ENCODE results near the gene SLC5A2.

Gene SLC5A2

GRCh38 chr16:31453255-31454204 lies 29.4 kb upstream of the SLC5A2 start:
- Histone ChIP-seq H3K9ac (ENCODE audit: low read depth, low read length, poor library complexity) (no peak overlapping the region), H3K9me3 (replicated peaks in 1 of 2; ENCODE audit: control insufficient read depth in 2 of 2, insufficient read depth in 1 of 2, low read depth in 1 of 2, low read length in 2 of 2) (no peaks in the 10 kb centered on the region), H3K27me3 (ENCODE audit: control insufficient read depth in 3 of 3, insufficient read depth in 3 of 3, low read depth in 1 of 3, low read length in 3 of 3) (no peaks in the 10 kb centered on the region), H2BK120ac (ENCODE audit: low read depth, low read length) (no peak overlapping the region), H3K18ac (ENCODE audit: low read length) (peak overlapping the region; percentile 9), H3K4me3 (ENCODE audit: low read length in 2 of 2) (no peak overlapping the region), H3K36me3 (replicated peaks in 1 of 2; ENCODE audit: control insufficient read depth in 2 of 2, insufficient read depth in 2 of 2, low read length in 2 of 2) (peaks cover 6 to 28% of the 10 kb centered on the region in 2 donors), H3K27ac (replicated peaks; ENCODE audit: low read length) (peak overlapping the region; percentile 63), H2AK5ac (ENCODE audit: low read depth, low read length) (no peak overlapping the region), H3K14ac (ENCODE audit: low read length) (no peak overlapping the region), H3K4ac (ENCODE audit: low read length) (no peak overlapping the region), H2AFZ (ENCODE audit: low read length) (no peak overlapping the region), H2BK12ac (ENCODE audit: low read length) (no peak overlapping the region), H2BK5ac (ENCODE audit: low read length) (no peak overlapping the region), H3K23ac (ENCODE audit: low read depth, low read length, poor library complexity) (no peak overlapping the region), H3K79me1 (ENCODE audit: low read depth, low read length) (peaks cover 11% of the 10 kb centered on the region), H3K4me2 (ENCODE audit: insufficient read depth, low read length, poor library complexity, severe bottlenecking) (no peak overlapping the region), H2BK15ac (ENCODE audit: low read length) (no peak overlapping the region), H4K8ac (ENCODE audit: low read depth, low read length) (no peak overlapping the region), H4K91ac (ENCODE audit: low read depth, low read length, poor library complexity) (no peak overlapping the region), H3K4me1 (ENCODE audit: control insufficient read depth in 2 of 2, insufficient read depth in 1 of 2, low read depth in 1 of 2, low read length in 2 of 2) (peaks cover 16 to 27% of the 10 kb centered on the region in 2 donors)
- no peak for DNase-seq (ENCODE audit: low spot score)
- WGBS, 2 donors (ENCODE audit: extremely low coverage in 2 of 2, insufficient read length in 2 of 2, insufficient replicate concordance in 1 of 2) = no CpG with 5 or more reads among the region's 20 CpGs

GRCh38 chr16:31455601-31456314 lies 27.2 kb upstream of the SLC5A2 start:
- H4K91ac ChIP-seq (ENCODE audit: low read depth, low read length, poor library complexity) = no peak overlapping the region
- H2BK5ac ChIP-seq (ENCODE audit: low read length) = no peak overlapping the region
- H2AFZ ChIP-seq (ENCODE audit: low read length) = no peak overlapping the region
- no peak overlapping the region for H3K4me3 ChIP-seq (ENCODE audit: low read length in 2 of 2)
- H3K27me3 ChIP-seq (ENCODE audit: control insufficient read depth in 3 of 3, insufficient read depth in 3 of 3, low read depth in 1 of 3, low read length in 3 of 3) = no peaks in the 10 kb centered on the region
- no peak overlapping the region for H2BK120ac ChIP-seq (ENCODE audit: low read depth, low read length)
- no peak overlapping the region for H3K4me2 ChIP-seq (ENCODE audit: insufficient read depth, low read length, poor library complexity, severe bottlenecking)
- H2BK12ac ChIP-seq (ENCODE audit: low read length) = no peak overlapping the region
- H3K9me3 ChIP-seq (replicated peaks in 1 of 2; ENCODE audit: control insufficient read depth in 2 of 2, insufficient read depth in 1 of 2, low read depth in 1 of 2, low read length in 2 of 2) = no peaks in the 10 kb centered on the region
- peaks cover 6 to 28% of the 10 kb centered on the region in 2 donors for H3K36me3 ChIP-seq (replicated peaks in 1 of 2; ENCODE audit: control insufficient read depth in 2 of 2, insufficient read depth in 2 of 2, low read length in 2 of 2)
- peaks cover 12% of the 10 kb centered on the region for H3K79me1 ChIP-seq (ENCODE audit: low read depth, low read length)
- H3K4me1 ChIP-seq (ENCODE audit: control insufficient read depth in 2 of 2, insufficient read depth in 1 of 2, low read depth in 1 of 2, low read length in 2 of 2) = peaks cover 19 to 26% of the 10 kb centered on the region in 2 donors
- H3K4ac ChIP-seq (ENCODE audit: low read length) = no peak overlapping the region
- no peak overlapping the region for H3K18ac ChIP-seq (ENCODE audit: low read length)
- H3K14ac ChIP-seq (ENCODE audit: low read length) = no peak overlapping the region
- H2AK5ac ChIP-seq (ENCODE audit: low read depth, low read length) = peak overlapping the region; percentile 57
- DNase-seq (ENCODE audit: low spot score) = no peak
- H3K23ac ChIP-seq (ENCODE audit: low read depth, low read length, poor library complexity) = peak overlapping the region; percentile 19
- WGBS, 2 donors (ENCODE audit: extremely low coverage in 2 of 2, insufficient read length in 2 of 2, insufficient replicate concordance in 1 of 2) = no CpG with 5 or more reads among the region's 17 CpGs
- no peak overlapping the region for H2BK15ac ChIP-seq (ENCODE audit: low read length)
- H4K8ac ChIP-seq (ENCODE audit: low read depth, low read length) = no peak overlapping the region
- no peak overlapping the region for H3K9ac ChIP-seq (ENCODE audit: low read depth, low read length, poor library complexity)
- H3K27ac ChIP-seq (replicated peaks; ENCODE audit: low read length) = no peak overlapping the region

- Histone ChIP-seq H3K27me3 (ENCODE audit: control insufficient read depth in 3 of 3, insufficient read depth in 3 of 3, low read depth in 1 of 3, low read length in 3 of 3) (no peaks in the 10 kb centered on the region), H2BK15ac (ENCODE audit: low read length) (no peak overlapping the region), H3K9ac (ENCODE audit: low read depth, low read length, poor library complexity) (no peak overlapping the region), H3K9me3 (replicated peaks in 1 of 2; ENCODE audit: control insufficient read depth in 2 of 2, insufficient read depth in 1 of 2, low read depth in 1 of 2, low read length in 2 of 2) (no peaks in the 10 kb centered on the region), H2BK120ac (ENCODE audit: low read depth, low read length) (no peak overlapping the region), H4K91ac (ENCODE audit: low read depth, low read length, poor library complexity) (no peak overlapping the region), H3K36me3 (replicated peaks in 1 of 2; ENCODE audit: control insufficient read depth in 2 of 2, insufficient read depth in 2 of 2, low read length in 2 of 2) (peaks cover 8 to 31% of the 10 kb centered on the region in 2 donors), H2AK5ac (ENCODE audit: low read depth, low read length) (no peak overlapping the region), H3K27ac (replicated peaks; ENCODE audit: low read length) (no peak overlapping the region), H3K4me2 (ENCODE audit: insufficient read depth, low read length, poor library complexity, severe bottlenecking) (no peak overlapping the region), H3K23ac (ENCODE audit: low read depth, low read length, poor library complexity) (no peak overlapping the region), H2BK12ac (ENCODE audit: low read length) (no peak overlapping the region), H3K14ac (ENCODE audit: low read length) (no peak overlapping the region), H3K4me1 (ENCODE audit: control insufficient read depth in 2 of 2, insufficient read depth in 1 of 2, low read depth in 1 of 2, low read length in 2 of 2) (peaks cover 17 to 21% of the 10 kb centered on the region in 2 donors), H2AFZ (ENCODE audit: low read length) (no peak overlapping the region), H3K4ac (ENCODE audit: low read length) (no peak overlapping the region), H3K4me3 (ENCODE audit: low read length in 2 of 2) (no peak overlapping the region), H3K79me1 (ENCODE audit: low read depth, low read length) (peaks cover 12% of the 10 kb centered on the region), H3K18ac (ENCODE audit: low read length) (no peak overlapping the region), H2BK5ac (ENCODE audit: low read length) (no peak overlapping the region), H4K8ac (ENCODE audit: low read depth, low read length) (no peak overlapping the region)
- no CpG with 5 or more reads among the region's 8 CpGs for WGBS, 2 donors (ENCODE audit: extremely low coverage in 2 of 2, insufficient read length in 2 of 2, insufficient replicate concordance in 1 of 2)
- DNase-seq (ENCODE audit: low spot score) = no peak
Observed at GRCh38 chr16:31456988-31457360, 25.9 kb upstream of the SLC5A2 start.
